Kidney (tissue), 14 donors: Measurements from ENCODE around the gene ZBTB46. TPM values are rescaled to one million over a fixed set of nuclear protein-coding genes. Genes with fewer than 3 reads are reported as not detected.

ENCODE experiments used
- DNase-seq, 5 donors: peaks; one replicate each; pipeline ENCODE4 v3.0.0-alpha.2; 2013 to 2020
- FAIRE-seq: peaks from 2 replicates; lab custom pipeline; 2012; peaks lifted over from hg19 to GRCh38; lab: Jason Lieb, UNC
- H3K27ac ChIP-seq, 2 donors: one replicate each; pipeline ENCODE4 v1.7.0; 2013; ENCODE audit warnings: low read depth in 2 of 2, low read length in 2 of 2, inconsistent platforms in 1 of 2
- H3K27me3 ChIP-seq: one replicate; pipeline ENCODE4 v1.7.1; 2013; ENCODE audit warnings: low read length, inconsistent platforms; ENCODE audit not compliant: control insufficient read depth, insufficient read depth
- H3K36me3 ChIP-seq, 3 donors: one replicate each; pipeline versions ENCODE4 v1.7.0 to v1.7.1; 2013; ENCODE audit warnings: low read length in 3 of 3, control low read depth in 1 of 3, inconsistent platforms in 1 of 3; ENCODE audit not compliant: insufficient read depth in 3 of 3, control insufficient read depth in 2 of 3
- H3K4me1 ChIP-seq, 3 donors: one replicate each; pipeline versions ENCODE4 v1.7.0 to v1.7.1; 2013; ENCODE audit warnings: low read length in 3 of 3, inconsistent platforms in 1 of 3, low read depth in 1 of 3; ENCODE audit not compliant: control insufficient read depth in 2 of 3, insufficient read depth in 2 of 3
- H3K4me3 ChIP-seq, 3 donors: one replicate each; pipeline versions ENCODE4 v1.7.0 to v1.8.1; 2013; ENCODE audit warnings: low read length in 3 of 3, control low read depth in 1 of 3, inconsistent platforms in 1 of 3
- H3K9ac ChIP-seq, 3 donors: one replicate each; pipeline versions ENCODE4 v1.7.0 to v1.7.1; 2013; ENCODE audit warnings: low read length in 3 of 3, control low read depth in 1 of 3, inconsistent platforms in 1 of 3
- H3K9me3 ChIP-seq, 3 donors: one replicate each; pipeline versions ENCODE4 v1.7.0 to v1.7.1; 2013; ENCODE audit warnings: low read length in 3 of 3, control low read depth in 1 of 3, inconsistent platforms in 1 of 3; ENCODE audit not compliant: control insufficient read depth in 2 of 3, insufficient read depth in 1 of 3
- CTCF ChIP-seq: IDR thresholded peaks from 3 replicates; pipeline ENCODE4 v1.5.1; 2012; ENCODE audit warnings: mild to moderate bottlenecking, moderate library complexity, borderline replicate concordance; ENCODE audit not compliant: insufficient read depth; ENCODE audit errors: extremely low read depth
- intact Hi-C: fragments of 100-400 bp; cut with DNase I; formaldehyde crosslinking; loops from one replicate; pipeline ENCODE4 v1.11.1; 2022
- polyA plus RNA-seq: library from polyadenylated mRNA; stranded (reverse); fragments of 350-450 nt; fragmentation: Illumina TruSeq; extraction: RNeasy Lipid Tissue Mini Kit (QIAGEN cat#74804); gene quantifications from one replicate; pipeline ENCODE4 v1.2.3, GENCODE V29; 2014; ENCODE audit warnings: low read depth, low replicate concordance; ENCODE audit not compliant: insufficient read depth
- total RNA-seq: library from RNA; stranded (reverse); fragmentation: NEBNext Ultra II Directional; extraction: Animal tissue kit (Norgen Biotek cat#: 25700); gene quantifications from one replicate; pipeline ENCODE4 v1.2.1, GENCODE V29; 2021
- donor health status: control.
- donor health status: control.
- donor health status: control.
- donor health status: control.
- donor health status: control.
- donor health status: DM: yes; HTN: yes; CAD: no.
- donor health status: Normal renal cell carcinoma (clear cell type).

ZBTB46 gene
- total and polyA plus RNA-seq, 2 donors from 2014 or later: 4.5 to 24.0 TPM

GRCh38 chr20:63850689-63851547 is 19.9 kb upstream of the ZBTB46 start:
- H3K4me1 ChIP-seq: peaks cover 5 to 35% (median 5%) of the 10 kb centered on the region in 3 donors
- peak in 1 of 5 donors; percentile 35 for DNase-seq
- H3K27ac ChIP-seq: no peak overlapping the region
- no peaks in the 10 kb centered on the region for H3K36me3 ChIP-seq
- no peak for FAIRE-seq
- no peak overlapping the region for H3K9ac ChIP-seq
- no peaks in the 10 kb centered on the region for H3K27me3 ChIP-seq
- H3K4me3 ChIP-seq: no peak overlapping the region
- no peaks in the 10 kb centered on the region for H3K9me3 ChIP-seq
- intact Hi-C loops: no loop called here
- no peak for TF ChIP-seq CTCF

- intact Hi-C loops: no loop called here
- Histone ChIP-seq H3K27me3 (no peaks in the 10 kb centered on the region), H3K4me1 (peaks cover 5 to 21% (median 5%) of the 10 kb centered on the region in 3 donors), H3K4me3 (no peak overlapping the region), H3K9me3 (no peaks in the 10 kb centered on the region), H3K36me3 (no peaks in the 10 kb centered on the region), H3K9ac (no peak overlapping the region), H3K27ac (peak overlapping the region; percentile 22 to 54)
- FAIRE-seq (no peak), DNase-seq (peak in 1 of 5 donors; percentile 71)
- no peak for TF ChIP-seq CTCF
Observed at GRCh38 chr20:63848003-63848911, 17.2 kb upstream of the ZBTB46 start.

GRCh38 chr20:63847237-63848002 is 16.4 kb upstream of the ZBTB46 start:
- DNase-seq (peak; percentile 46 to 83 (median 73)), FAIRE-seq (no peak)
- Histone ChIP-seq H3K27me3 (no peaks in the 10 kb centered on the region), H3K27ac (peak overlapping the region; percentile 54 to 55), H3K36me3 (no peaks in the 10 kb centered on the region), H3K4me1 (peaks cover 5 to 21% (median 5%) of the 10 kb centered on the region in 3 donors), H3K9me3 (no peaks in the 10 kb centered on the region), H3K4me3 (peak overlapping the region; percentile 12 to 32 (median 27)), H3K9ac (peak overlapping the region in 2 of 3 donors; percentile 6 to 34)
- no peak for TF ChIP-seq CTCF
- intact Hi-C loops: no loop called here
